ENCODE results near the gene NUDCD3.

Gene NUDCD3

GRCh38 chr7:44394112-44394447 lies 96.4 kb downstream of the NUDCD3 start:
- H3K27me3 ChIP-seq (ENCODE audit: control insufficient read depth in 2 of 2, insufficient read depth in 2 of 2, low read length in 2 of 2), result no peaks in the 10 kb centered on the region
- H3K27ac ChIP-seq (ENCODE audit: low read depth in 2 of 2, low read length in 2 of 2), result no peak overlapping the region
- H3K9me3 ChIP-seq (ENCODE audit: control insufficient read depth in 2 of 2, low read length in 2 of 2), result no peaks in the 10 kb centered on the region
- H3K4me3 ChIP-seq (ENCODE audit: low read length in 2 of 2), result no peak overlapping the region
- no peaks in the 10 kb centered on the region for H3K4me1 ChIP-seq (ENCODE audit: control insufficient read depth in 2 of 2, insufficient read depth in 2 of 2, low read length in 2 of 2)
- H3K36me3 ChIP-seq (ENCODE audit: control insufficient read depth in 2 of 2, insufficient read depth in 2 of 2, low read length in 2 of 2), result peaks cover 51 to 57% of the 10 kb centered on the region in 2 donors
- no peak overlapping the region for H3K9ac ChIP-seq (ENCODE audit: low read depth in 1 of 2, low read length in 2 of 2)

- no peak overlapping the region for H3K9ac ChIP-seq (ENCODE audit: low read depth in 1 of 2, low read length in 2 of 2)
- no peaks in the 10 kb centered on the region for H3K9me3 ChIP-seq (ENCODE audit: control insufficient read depth in 2 of 2, low read length in 2 of 2)
- H3K27ac ChIP-seq (ENCODE audit: low read depth in 2 of 2, low read length in 2 of 2), result no peak overlapping the region
- H3K4me1 ChIP-seq (ENCODE audit: control insufficient read depth in 2 of 2, insufficient read depth in 2 of 2, low read length in 2 of 2), result no peaks in the 10 kb centered on the region
- H3K36me3 ChIP-seq (ENCODE audit: control insufficient read depth in 2 of 2, insufficient read depth in 2 of 2, low read length in 2 of 2), result peaks cover 54 to 57% of the 10 kb centered on the region in 2 donors
- H3K27me3 ChIP-seq (ENCODE audit: control insufficient read depth in 2 of 2, insufficient read depth in 2 of 2, low read length in 2 of 2), result no peaks in the 10 kb centered on the region
- no peak overlapping the region for H3K4me3 ChIP-seq (ENCODE audit: low read length in 2 of 2)
These were observed 97.0 kb downstream of the NUDCD3 start for GRCh38 chr7:44393238-44394111.

DNA sequence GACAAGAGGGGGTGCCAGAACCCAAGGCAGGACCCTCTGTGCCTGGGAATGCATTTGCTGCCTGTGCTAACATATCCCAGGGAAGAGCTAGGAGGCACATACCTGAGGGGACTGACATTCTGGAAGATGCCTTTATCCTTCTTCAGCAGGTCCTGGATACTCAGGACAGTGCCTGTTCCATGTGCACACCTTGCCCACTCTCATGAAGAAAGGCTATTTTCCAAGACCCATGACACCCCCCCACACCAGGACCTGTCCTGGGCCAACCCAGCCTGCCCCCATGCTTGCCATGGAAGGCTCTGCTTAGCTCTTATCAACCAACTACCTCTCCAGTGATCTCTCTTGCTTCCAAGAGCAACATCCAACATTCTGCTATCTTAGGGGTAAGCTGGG lies 97.8 kb downstream of the NUDCD3 start:
- Histone ChIP-seq H3K9me3 (ENCODE audit: control insufficient read depth in 2 of 2, low read length in 2 of 2) (no peaks in the 10 kb centered on the region), H3K4me1 (ENCODE audit: control insufficient read depth in 2 of 2, insufficient read depth in 2 of 2, low read length in 2 of 2) (no peaks in the 10 kb centered on the region), H3K27ac (ENCODE audit: low read depth in 2 of 2, low read length in 2 of 2) (no peak overlapping the region), H3K4me3 (ENCODE audit: low read length in 2 of 2) (no peak overlapping the region), H3K27me3 (ENCODE audit: control insufficient read depth in 2 of 2, insufficient read depth in 2 of 2, low read length in 2 of 2) (no peaks in the 10 kb centered on the region), H3K9ac (ENCODE audit: low read depth in 1 of 2, low read length in 2 of 2) (no peak overlapping the region), H3K36me3 (ENCODE audit: control insufficient read depth in 2 of 2, insufficient read depth in 2 of 2, low read length in 2 of 2) (peaks cover 54 to 55% of the 10 kb centered on the region in 2 donors)

DNA sequence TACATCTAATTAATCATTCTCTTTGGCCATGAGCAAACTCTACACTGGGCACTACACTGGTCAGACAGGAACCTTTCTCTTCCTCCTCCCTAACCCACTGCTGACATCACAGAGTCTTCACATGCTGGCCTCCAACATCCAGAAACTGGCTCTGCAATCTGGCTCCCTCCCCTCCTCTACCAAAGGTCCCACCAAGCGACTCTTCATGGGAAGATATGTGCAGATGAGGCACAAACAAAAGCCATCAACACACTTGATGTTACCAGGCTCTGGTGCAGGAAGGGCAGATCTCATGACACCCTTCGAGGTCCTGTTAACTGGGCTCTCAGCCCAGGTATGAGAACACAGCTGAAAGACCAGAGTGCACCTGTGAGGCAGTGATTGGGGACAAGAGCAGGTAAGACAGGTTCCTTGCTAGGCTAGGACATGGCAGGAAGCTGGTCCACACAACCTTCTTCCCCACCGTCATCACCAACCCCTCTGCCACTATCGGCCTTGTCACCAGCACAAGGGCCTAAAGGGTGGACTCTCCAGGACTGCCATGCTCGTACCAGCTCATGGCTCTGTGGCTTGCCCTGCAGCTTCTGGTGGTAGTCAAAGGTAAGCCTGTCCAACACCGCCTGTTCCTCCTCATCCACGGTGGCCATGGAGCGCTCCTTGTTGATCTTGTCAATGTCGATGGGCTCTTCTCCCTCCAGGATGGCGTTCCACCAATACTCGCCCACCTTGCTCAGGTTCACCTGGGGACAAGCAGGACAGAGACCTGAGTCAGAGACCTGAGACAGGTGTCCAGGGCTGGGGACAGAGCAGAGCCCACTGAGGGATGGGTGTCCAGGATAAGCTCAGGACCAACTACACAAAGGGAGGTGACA lies 98.5 kb downstream of the NUDCD3 start:
- no peak overlapping the region for H3K9ac ChIP-seq (ENCODE audit: low read depth in 1 of 2, low read length in 2 of 2)
- H3K4me3 ChIP-seq (ENCODE audit: low read length in 2 of 2), result no peak overlapping the region
- peaks cover 57% of the 10 kb centered on the region in 2 donors for H3K36me3 ChIP-seq (ENCODE audit: control insufficient read depth in 2 of 2, insufficient read depth in 2 of 2, low read length in 2 of 2)
- no peaks in the 10 kb centered on the region for H3K27me3 ChIP-seq (ENCODE audit: control insufficient read depth in 2 of 2, insufficient read depth in 2 of 2, low read length in 2 of 2)
- no peaks in the 10 kb centered on the region for H3K4me1 ChIP-seq (ENCODE audit: control insufficient read depth in 2 of 2, insufficient read depth in 2 of 2, low read length in 2 of 2)
- no peak overlapping the region for H3K27ac ChIP-seq (ENCODE audit: low read depth in 2 of 2, low read length in 2 of 2)
- no peaks in the 10 kb centered on the region for H3K9me3 ChIP-seq (ENCODE audit: control insufficient read depth in 2 of 2, low read length in 2 of 2)

DNA sequence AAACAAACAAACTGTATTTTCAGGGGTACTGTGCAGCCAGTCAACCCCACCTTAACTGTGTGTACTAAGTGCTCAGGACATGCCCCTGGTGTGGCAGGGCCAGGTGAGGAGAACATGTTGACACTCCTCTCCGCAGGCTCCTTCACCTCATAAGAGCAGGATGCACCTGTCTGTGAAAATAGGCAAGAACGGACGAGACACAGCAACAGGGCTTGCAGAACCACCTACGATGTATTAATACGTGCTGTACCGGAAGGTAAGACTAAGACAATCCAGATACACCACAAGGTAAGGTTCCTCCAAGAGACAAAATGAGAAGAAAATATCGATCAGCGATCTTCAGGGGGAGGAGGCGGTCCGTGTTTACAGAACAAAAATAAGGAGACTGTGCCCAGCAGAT lies 99.3 kb downstream of the NUDCD3 start:
- Histone ChIP-seq H3K4me1 (ENCODE audit: control insufficient read depth in 2 of 2, insufficient read depth in 2 of 2, low read length in 2 of 2) (no peaks in the 10 kb centered on the region), H3K36me3 (ENCODE audit: control insufficient read depth in 2 of 2, insufficient read depth in 2 of 2, low read length in 2 of 2) (peaks cover 62 to 64% of the 10 kb centered on the region in 2 donors), H3K4me3 (ENCODE audit: low read length in 2 of 2) (no peak overlapping the region), H3K9ac (ENCODE audit: low read depth in 1 of 2, low read length in 2 of 2) (no peak overlapping the region), H3K27me3 (ENCODE audit: control insufficient read depth in 2 of 2, insufficient read depth in 2 of 2, low read length in 2 of 2) (no peaks in the 10 kb centered on the region), H3K9me3 (ENCODE audit: control insufficient read depth in 2 of 2, low read length in 2 of 2) (no peaks in the 10 kb centered on the region), H3K27ac (ENCODE audit: low read depth in 2 of 2, low read length in 2 of 2) (no peak overlapping the region)

DNA sequence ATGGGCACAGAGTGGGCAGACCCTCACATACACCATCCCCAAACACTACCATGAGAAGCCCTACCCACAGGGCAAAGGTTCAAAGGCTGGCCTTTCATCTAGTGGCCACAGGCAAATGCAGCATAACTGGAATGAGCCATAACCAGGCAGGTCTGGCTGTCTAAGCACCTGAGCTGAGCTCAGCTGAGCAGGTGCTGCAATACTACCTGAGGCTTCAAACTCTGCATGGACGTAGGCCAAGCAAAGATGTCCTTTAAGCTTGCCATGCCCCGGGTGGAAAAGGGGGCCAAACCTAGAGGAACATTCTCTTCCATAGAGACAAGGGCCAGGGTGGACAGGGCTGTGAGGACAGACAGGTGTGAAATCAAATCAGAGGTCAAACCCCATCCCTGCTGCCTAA lies 99.8 kb downstream of the NUDCD3 start:
- H3K9me3 ChIP-seq (ENCODE audit: control insufficient read depth in 2 of 2, low read length in 2 of 2), result no peaks in the 10 kb centered on the region
- H3K27me3 ChIP-seq (ENCODE audit: control insufficient read depth in 2 of 2, insufficient read depth in 2 of 2, low read length in 2 of 2), result no peaks in the 10 kb centered on the region
- no peak overlapping the region for H3K9ac ChIP-seq (ENCODE audit: low read depth in 1 of 2, low read length in 2 of 2)
- no peak overlapping the region for H3K4me3 ChIP-seq (ENCODE audit: low read length in 2 of 2)
- H3K4me1 ChIP-seq (ENCODE audit: control insufficient read depth in 2 of 2, insufficient read depth in 2 of 2, low read length in 2 of 2), result no peaks in the 10 kb centered on the region
- no peak overlapping the region for H3K27ac ChIP-seq (ENCODE audit: low read depth in 2 of 2, low read length in 2 of 2)
- H3K36me3 ChIP-seq (ENCODE audit: control insufficient read depth in 2 of 2, insufficient read depth in 2 of 2, low read length in 2 of 2), result peaks cover 63 to 65% of the 10 kb centered on the region in 2 donors

DNA sequence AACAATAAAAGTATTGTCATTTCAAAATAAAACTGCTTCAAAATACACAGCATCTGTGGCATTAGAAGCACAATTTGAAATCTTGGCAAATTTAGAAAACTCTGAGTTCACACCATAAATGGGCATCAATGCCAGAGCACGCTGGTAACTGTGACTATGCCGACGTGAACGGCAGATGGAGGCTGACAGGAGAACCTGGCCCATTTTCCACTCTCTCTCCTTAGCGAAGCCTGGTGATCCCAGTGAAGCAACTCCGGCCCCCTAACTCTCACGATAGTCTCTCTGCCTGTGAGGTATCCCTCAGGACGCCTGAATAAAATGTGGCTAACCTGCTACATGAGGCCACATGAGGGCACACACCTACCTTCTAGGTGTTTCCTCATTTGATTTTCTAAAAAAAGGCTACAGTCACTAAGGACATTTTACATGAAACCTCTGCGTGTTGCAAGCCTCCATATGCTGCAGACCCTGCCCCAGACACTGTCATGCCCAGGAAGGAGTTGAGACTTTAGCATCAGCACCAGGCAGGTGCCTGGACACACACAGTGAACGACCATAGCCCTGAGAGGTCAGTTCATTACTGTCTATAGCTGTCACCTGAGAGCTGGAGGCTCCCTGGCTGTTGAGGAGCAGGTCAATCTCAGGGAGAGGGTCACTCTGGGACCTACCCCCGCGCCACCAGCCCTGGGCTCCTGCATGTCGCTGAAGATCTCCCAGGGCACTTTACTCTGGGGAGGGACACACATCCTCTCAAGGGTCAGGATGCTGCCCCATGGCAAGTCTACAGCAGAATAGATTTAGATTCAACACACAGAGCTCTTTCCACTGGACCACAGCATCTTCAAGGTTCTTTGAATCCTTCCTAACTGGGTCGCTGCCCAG lies 102.1 kb downstream of the NUDCD3 start:
- Histone ChIP-seq H3K36me3 (ENCODE audit: control insufficient read depth in 2 of 2, insufficient read depth in 2 of 2, low read length in 2 of 2) (peaks cover 66 to 76% of the 10 kb centered on the region in 2 donors), H3K9me3 (ENCODE audit: control insufficient read depth in 2 of 2, low read length in 2 of 2) (no peaks in the 10 kb centered on the region), H3K27ac (ENCODE audit: low read depth in 2 of 2, low read length in 2 of 2) (no peak overlapping the region), H3K4me3 (ENCODE audit: low read length in 2 of 2) (no peak overlapping the region), H3K9ac (ENCODE audit: low read depth in 1 of 2, low read length in 2 of 2) (no peak overlapping the region), H3K4me1 (ENCODE audit: control insufficient read depth in 2 of 2, insufficient read depth in 2 of 2, low read length in 2 of 2) (no peaks in the 10 kb centered on the region), H3K27me3 (ENCODE audit: control insufficient read depth in 2 of 2, insufficient read depth in 2 of 2, low read length in 2 of 2) (no peaks in the 10 kb centered on the region)

DNA sequence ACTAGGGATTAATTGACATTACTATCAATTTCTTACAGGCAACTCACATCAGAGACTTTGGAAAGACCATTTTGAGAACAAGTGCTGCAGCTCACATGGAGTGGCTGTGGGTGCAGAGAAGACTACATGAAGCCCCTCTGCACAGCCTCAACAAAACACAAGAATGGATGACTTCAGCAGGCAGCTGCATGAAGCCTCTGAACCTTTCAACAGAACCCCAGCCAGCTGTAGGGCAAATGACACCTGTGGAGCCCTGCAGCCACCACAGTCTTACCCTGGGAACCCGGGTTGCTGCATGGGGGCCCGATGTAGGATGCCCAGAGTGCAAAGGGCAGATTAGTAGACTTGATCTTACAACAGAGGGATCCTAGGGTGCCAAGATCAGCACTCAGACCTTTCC lies 103.1 kb downstream of the NUDCD3 start:
- H3K36me3 ChIP-seq (ENCODE audit: control insufficient read depth in 2 of 2, insufficient read depth in 2 of 2, low read length in 2 of 2), result peaks cover 62 to 77% of the 10 kb centered on the region in 2 donors

GRCh38 chr7:44386139-44386913 lies 104.1 kb downstream of the NUDCD3 start:
- Histone ChIP-seq H3K36me3 (ENCODE audit: control insufficient read depth in 2 of 2, insufficient read depth in 2 of 2, low read length in 2 of 2) (peaks cover 51 to 66% of the 10 kb centered on the region in 2 donors), H3K27me3 (ENCODE audit: control insufficient read depth in 2 of 2, insufficient read depth in 2 of 2, low read length in 2 of 2) (no peaks in the 10 kb centered on the region), H3K4me1 (ENCODE audit: control insufficient read depth in 2 of 2, insufficient read depth in 2 of 2, low read length in 2 of 2) (no peaks in the 10 kb centered on the region), H3K9me3 (ENCODE audit: control insufficient read depth in 2 of 2, low read length in 2 of 2) (no peaks in the 10 kb centered on the region), H3K27ac (ENCODE audit: low read depth in 2 of 2, low read length in 2 of 2) (no peak overlapping the region), H3K4me3 (ENCODE audit: low read length in 2 of 2) (no peak overlapping the region), H3K9ac (ENCODE audit: low read depth in 1 of 2, low read length in 2 of 2) (no peak overlapping the region)

More for the DNA sequence above, 103.1 kb downstream of the NUDCD3 start:
- no peaks in the 10 kb centered on the region for H3K27me3 ChIP-seq (ENCODE audit: control insufficient read depth in 2 of 2, insufficient read depth in 2 of 2, low read length in 2 of 2)
- no peak overlapping the region for H3K9ac ChIP-seq (ENCODE audit: low read depth in 1 of 2, low read length in 2 of 2)
- no peak overlapping the region for H3K4me3 ChIP-seq (ENCODE audit: low read length in 2 of 2)
- H3K27ac ChIP-seq (ENCODE audit: low read depth in 2 of 2, low read length in 2 of 2), result no peak overlapping the region
- H3K4me1 ChIP-seq (ENCODE audit: control insufficient read depth in 2 of 2, insufficient read depth in 2 of 2, low read length in 2 of 2), result no peaks in the 10 kb centered on the region
- H3K9me3 ChIP-seq (ENCODE audit: control insufficient read depth in 2 of 2, low read length in 2 of 2), result no peaks in the 10 kb centered on the region

All from mucosa of rectum (tissue), 2 donors.